Right renal cortex interstitium (tissue), 3 donors: Measurements from ENCODE around the gene ARVCF. TPM values are rescaled to one million over a fixed set of nuclear protein-coding genes. Genes with fewer than 3 reads are reported as not detected.

Experiments used
- DNase-seq, 3 donors: peaks; one replicate each; pipeline ENCODE4 v3.0.0-alpha.2; 2013; ENCODE audit warnings: low read depth in 3 of 3, low spot score in 2 of 3
- polyA plus RNA-seq, 3 donors: library from polyadenylated mRNA; unstranded; fragments of 120-200 nt; gene quantifications; one replicate each; pipeline ENCODE4 v1.2.1, GENCODE V29; 2013; ENCODE audit not compliant: insufficient read length in 3 of 3

ARVCF gene
- polyA plus RNA-seq, 3 donors = 16.8 to 19.6 (median 16.9) TPM

- no peak for DNase-seq
Observed at GRCh38 chr22:19964701-19965386, 51.8 kb downstream of the ARVCF start.

- DNase-seq = no peak
Observed at GRCh38 chr22:19963863-19964642, 52.6 kb downstream of the ARVCF start.

- DNase-seq = no peak
Observed at GRCh38 chr22:19962909-19963806, 53.5 kb downstream of the ARVCF start.

DNA sequence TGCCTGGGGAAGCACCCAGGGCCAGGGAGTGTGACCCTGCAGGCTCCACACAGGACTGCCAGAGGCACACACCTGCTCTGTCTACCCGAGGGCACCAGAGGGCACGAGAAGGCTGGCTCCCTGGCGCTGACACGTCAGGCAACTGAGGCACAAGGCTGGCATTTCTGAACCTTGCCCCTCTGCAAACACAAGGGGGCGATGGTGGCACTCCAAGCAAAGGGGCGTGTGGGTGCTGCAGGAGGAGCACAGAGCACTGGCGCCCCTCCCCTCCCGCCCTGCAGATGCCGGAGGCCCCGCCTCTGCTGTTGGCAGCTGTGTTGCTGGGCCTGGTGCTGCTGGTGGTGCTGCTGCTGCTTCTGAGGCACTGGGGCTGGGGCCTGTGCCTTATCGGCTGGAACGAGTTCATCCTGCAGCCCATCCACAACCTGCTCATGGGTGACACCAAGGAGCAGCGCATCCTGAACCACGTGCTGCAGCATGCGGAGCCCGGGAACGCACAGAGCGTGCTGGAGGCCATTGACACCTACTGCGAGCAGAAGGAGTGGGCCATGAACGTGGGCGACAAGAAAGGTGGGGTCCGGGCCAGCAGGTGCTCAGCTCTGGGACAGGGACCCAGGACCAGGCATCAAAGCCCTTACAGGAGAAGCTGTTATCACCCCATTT, 54.2 kb downstream of the ARVCF start:
- no peak for DNase-seq

GRCh38 chr22:19961868-19962245, 54.8 kb downstream of the ARVCF start:
- no peak for DNase-seq

- DNase-seq = no peak
Observed at GRCh38 chr22:19961201-19961580, 55.4 kb downstream of the ARVCF start.

DNA sequence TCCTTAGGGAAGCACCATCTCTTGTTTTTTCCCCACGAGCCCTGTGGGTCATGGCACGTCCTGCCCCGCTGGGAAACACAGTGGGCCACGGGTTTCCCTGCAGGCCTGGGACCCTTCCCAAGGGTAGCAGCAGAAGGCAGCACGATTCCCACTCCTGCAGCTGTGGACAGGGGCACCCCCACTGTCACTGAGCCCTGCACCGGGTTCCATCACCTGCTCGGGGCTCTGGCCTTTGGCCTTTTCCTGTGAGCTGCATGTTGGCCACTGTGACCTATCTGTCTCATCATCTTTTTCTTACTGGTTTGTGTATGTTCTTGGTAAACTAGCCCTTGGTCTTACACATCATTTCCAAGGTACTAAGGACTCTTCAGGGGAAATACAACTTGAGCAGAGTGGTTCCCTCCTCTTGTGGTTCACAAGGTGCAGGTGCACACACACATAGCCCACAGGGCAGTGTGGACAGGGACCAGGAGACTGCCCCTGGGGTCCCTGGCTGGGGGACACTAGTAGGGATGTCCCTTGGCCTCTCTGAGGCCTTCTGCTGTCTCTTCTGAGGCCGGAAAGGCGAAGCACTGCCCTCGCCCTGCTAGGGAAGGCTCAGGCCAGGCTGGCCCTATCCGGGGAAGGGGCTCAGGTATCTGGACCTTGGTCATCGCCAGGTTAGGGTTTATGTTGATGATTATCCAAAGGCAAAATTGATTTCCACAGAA, 56.0 kb downstream of the ARVCF start:
- DNase-seq = no peak

DNA sequence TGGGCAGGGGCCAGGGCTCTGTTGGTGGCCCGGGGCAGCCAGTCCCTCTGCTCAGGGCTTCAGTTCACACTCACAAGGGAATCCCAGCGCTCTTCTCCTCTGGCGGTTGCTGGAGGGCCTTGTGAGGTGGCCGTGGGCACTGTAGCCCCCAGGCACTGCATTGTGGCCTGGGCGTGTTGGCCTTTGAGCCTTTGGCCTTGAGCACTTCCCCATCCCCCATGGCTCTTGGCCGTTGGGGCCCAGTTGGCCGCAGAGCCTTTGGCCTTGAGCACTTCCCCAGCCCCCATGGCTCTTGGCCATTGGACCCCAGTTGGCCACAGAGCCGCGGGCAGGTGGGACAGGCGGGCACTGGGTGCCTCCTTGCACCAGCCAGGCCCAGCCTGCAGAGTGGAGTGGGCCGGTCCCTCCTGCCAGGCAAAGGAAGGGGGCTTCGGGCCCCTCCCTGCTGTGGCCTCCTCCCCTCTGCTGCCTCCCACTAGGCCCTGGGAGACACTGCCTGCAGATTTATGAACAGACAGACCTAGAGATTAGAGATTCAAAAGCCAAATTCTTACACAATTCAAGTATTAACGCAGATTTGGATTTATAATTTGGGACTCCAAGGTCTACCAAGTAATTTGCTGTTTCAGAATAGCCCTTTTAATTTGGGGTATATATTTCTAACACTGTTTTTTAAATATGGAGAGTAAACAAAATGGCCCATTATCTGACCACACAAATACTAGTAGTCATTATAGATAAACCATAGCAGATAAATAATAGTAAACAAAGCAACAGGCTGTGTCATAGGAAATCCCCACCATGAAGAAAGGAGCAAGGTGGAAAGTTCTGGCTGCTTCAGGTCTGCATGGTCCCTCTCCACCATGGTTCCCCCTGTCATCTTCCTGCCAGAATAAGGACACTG, 56.8 kb downstream of the ARVCF start:
- no peak for DNase-seq

DNA sequence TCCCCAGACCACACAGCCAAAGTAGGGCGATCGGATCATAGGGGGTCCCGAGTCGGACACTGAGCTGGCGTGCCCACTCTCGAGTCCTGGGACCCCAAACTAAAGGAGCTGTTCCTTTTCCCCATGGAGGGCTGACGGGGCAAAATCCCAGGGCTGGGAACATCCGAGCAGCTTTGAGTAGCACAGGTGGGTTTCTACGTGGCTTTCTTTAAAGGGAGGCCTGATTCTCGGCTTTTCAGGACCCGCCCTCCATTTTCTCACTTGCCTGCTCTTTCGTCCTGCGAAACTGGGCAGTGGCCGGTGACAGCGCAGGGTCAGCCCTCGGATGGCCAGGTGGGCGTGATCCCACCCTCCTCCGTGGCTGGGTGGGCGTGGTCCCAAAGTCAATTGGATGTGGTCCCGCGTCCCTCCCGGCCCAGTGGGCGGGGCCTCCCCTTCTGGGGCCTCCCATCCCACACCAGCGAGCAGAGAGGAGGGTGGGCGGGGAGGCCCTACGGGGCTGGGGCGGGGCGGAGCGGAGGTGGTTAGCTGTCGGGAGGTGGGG, 57.5 kb downstream of the ARVCF start:
- peak; percentile 74 to 89 (median 82) for DNase-seq

GRCh38 chr22:19958083-19959042, 58.3 kb downstream of the ARVCF start:
- DNase-seq = no peak

GRCh38 chr22:19957445-19957844, 59.2 kb downstream of the ARVCF start:
- no peak for DNase-seq

DNA sequence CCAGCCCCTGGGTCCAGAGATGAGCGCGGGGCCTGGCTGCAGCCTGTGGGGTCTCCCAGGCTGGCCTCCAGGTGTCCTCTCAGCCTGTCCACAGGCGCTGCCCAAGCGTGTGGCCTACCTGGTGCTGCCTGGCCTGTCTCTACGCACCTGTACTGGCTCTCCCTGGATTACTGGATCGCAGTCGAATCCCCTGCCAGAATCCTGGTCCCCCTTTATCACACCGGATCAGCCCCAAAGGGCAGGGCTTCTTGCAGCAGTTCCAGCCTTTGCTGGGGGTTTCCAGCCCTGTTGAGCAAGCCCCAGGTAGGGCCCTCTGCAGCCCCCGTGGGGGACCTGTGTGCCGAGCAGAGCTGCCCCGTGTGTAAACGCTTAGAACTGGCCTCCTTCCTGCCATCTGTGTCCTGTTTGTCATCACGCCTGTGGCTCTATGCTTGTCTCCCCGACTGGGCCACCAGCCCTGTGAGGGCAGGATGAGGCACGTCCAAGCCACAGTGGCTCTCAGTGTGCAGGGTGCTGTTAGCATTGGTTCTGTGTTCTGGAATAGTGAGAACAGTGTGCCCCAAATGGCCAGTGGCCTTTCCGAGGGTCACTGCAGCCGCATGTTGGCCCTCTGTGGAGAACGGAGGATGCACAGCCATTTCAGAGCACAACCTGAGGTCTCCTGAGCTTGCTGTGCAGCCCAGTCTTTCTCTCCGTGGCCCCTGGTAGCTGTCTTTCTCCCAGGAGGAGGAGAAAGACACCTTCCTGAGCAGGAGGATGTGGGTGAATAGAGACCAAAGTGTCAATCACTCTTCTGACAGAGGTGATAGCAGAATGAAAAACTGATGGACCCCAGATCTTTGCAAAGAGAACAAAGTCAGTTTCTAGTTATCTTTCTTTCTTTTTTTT, 61.1 kb downstream of the ARVCF start:
- DNase-seq = no peak

DNA sequence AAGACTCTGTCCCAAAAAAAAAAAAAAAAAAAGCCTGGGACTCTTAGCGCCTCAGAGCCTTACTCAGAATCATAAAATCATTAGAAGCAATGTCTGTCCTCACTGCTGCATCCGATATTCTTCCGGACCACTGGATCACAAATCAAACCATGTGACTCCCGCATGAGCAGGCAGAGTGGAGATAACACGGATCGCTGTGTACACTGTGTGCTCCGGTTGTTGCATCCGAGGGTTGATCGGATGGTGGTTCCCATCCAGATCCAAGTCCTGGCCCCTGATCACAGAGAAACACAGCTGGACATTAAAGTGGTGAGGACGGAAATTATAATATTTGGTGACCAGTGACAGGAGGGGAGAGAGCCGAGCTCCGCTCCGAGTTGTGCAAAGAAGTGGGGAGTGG, 65.3 kb downstream of the ARVCF start:
- DNase-seq = no peak

GRCh38 chr22:19948057-19948760, 68.4 kb downstream of the ARVCF start:
- DNase-seq = no peak

- DNase-seq = no peak
Observed at GRCh38 chr22:19943082-19944026, 73.3 kb downstream of the ARVCF start.
